Measurements from ENCODE around the gene COL6A1. TPM values are rescaled to one million over a fixed set of nuclear protein-coding genes. Genes with fewer than 3 reads are reported as not detected.
"Not testable (repeated sequence)": the region's sequence is repeated elsewhere in the genome, so short reads cannot be mapped to it uniquely, and the experiment has no call there.

COL6A1 gene
- total RNA-seq, 1 donor from 2014 or later, result 533 TPM

DNA sequence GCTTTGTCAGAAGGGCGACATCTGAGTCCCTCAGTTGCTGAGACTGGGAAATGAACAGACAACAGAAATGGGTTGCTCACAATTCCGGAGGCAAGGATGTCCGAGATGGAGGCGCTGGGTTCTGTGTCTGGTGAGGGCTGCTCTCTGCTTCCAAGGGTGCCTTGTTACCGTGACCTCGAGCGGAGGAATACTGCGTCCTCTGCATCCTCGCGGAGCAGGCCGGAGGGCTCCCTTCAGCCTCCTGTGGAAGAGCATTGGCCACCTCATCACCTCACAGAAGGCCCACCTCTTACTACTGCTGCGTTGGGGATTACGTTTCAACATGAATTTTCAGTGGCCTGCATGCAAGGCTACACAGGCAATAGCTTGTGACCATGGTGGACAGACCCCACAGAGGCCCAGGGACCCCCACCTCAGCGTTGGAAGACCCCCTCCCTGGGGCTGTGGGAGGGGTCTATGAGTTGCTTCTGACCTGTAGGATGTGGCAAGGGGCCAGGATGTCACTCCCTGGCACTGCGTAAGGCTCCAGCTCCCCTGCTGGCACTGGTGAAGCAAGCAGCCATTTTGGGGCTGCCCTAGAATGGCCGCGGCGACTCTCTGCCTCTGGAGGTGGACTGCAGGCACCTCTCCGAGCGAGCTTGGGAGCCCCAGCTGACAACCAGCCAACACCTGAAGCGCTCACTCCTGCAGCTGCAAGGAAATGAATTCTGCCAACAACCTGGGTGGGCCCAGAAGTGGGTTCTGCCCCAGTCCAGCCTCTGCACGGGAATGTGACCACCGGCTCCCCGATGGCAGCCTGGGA, 36.3 kb upstream of the COL6A1 start:
- peak; percentile 43 for DNase-seq

DNA sequence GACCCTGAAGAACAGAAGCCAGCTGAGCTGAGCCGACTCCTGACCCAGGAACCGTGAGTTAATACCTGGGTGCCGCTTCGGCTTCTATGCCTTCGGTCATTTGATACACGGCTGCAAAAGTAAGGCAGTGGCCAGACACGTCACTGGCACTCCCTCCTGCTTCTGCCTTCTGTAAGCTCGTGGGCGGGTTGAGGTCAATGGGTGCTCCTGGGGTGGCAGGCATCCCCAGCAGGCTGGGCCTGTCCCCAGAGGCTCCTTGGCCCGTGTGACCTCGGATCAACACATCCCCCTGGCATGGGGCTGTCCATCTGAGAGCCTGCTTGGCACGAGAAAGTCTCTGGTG, 35.7 kb upstream of the COL6A1 start:
- no peak for DNase-seq

GRCh38 chr21:45947296-45947695, 34.3 kb upstream of the COL6A1 start:
- no peak for DNase-seq

DNA sequence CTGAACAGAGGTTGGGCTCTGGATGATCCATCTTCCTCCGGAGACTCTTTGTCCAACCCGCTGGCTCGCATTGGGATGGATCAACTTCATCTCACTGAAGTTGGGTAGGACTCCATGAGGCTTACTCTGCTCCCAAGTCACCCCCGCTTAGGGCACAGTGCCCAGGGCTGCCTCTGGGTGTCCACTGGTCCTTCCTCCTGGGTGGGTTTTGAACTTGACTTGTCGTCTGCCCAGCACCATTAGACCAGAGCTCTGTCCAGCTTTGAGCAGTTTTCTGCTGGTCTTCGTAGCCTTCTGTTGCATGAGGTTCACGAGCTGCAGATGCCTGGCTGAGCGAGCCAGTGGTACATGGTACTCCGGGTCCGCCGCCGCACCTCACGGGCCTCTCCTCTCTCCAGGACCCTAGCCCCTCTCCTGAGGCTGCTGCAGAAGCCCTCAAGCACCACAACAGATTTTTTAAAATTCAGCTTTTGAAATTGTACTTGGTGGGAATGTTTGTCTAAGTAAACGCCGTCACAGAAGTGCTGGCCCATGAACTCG, 33.8 kb upstream of the COL6A1 start:
- no peak for DNase-seq

DNA sequence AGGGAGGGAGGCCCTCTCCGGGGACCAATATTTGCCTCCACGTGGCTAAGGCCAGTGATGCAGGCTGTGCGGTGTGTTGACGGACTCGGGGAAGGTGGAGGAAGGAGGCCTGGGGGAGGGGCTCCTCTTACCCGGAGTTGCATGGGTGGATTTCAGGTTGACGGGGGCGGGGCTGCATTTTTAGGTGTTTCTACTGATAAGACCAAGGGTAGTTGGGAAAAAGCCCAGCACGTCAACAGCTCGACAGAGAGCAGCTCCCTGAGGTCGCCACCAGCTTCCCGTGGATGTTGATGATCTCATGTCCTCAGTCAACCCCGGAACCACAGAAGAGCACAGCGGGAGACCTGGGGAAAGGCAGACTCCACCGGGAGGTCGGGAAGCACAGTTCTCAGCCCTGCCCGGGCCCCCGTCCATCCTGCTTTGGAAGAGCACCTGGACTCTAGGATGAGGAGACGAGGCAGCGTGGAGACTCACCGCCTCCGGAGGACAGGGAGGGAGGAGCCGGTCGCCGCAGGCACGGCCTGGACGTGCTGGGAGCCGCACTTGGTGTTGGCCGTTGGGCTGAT, 32.9 kb upstream of the COL6A1 start:
- no peak for DNase-seq

DNA sequence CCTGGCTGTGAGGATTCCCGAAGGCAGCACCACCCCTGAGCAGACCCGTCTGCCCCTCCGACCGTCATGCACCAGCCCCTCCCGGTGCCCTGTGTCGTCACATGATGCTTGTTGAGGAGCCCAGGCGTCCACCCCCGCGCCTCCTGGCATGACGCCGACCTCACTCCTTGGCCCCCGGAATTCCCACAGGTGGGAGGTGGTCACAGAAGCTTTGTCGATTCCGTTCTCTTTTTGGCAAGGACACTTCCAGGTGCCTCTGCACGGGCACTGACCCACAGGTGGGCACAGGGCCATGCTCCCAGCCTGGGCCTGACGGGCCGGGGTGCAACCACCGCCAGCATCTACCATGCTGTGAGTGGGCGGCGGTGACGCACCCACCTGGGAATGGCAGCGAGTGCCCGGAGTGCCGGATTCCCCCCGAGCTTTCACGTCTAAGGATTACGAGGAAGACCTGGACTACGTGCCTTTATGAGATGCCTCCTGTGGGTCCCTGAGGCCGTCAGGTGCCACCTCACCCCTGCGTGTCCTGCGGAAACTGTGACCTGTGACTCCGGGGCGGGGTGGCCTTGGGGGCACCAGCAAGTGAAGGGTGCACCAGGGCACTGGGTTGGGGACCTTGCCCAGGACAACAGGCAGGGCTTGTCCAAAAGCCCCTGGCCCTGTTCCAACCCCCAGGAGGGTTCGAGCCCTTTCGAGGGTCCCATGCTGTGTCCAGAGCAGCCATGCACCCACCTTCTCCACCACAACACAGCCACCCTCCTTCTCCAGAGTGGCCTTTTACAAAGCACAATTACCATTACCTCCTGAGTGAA, 31.4 kb upstream of the COL6A1 start:
- DNase-seq, result no peak

GRCh38 chr21:45950740-45951515, 30.6 kb upstream of the COL6A1 start:
- peak; percentile 96 for DNase-seq

DNA sequence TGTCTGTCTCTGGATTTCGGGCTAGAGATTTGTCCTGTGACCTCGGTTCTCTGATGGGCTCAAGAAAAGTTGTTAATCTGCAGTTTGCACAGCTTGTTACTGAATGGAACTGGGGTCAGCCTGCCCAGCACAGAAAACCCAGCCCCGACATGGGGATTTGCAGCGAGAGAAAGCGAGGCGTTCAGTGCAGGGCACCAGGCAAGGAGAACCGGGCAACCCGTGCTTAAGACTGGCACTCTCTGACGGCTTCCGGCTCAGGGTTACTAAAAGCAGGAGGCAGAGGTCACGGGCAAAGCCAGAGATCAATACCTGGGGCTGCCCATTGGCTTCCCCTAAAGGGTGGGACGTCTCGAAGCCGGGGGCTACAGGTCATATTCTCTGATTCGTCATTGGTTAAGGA, 29.9 kb upstream of the COL6A1 start:
- DNase-seq, result no peak

DNA sequence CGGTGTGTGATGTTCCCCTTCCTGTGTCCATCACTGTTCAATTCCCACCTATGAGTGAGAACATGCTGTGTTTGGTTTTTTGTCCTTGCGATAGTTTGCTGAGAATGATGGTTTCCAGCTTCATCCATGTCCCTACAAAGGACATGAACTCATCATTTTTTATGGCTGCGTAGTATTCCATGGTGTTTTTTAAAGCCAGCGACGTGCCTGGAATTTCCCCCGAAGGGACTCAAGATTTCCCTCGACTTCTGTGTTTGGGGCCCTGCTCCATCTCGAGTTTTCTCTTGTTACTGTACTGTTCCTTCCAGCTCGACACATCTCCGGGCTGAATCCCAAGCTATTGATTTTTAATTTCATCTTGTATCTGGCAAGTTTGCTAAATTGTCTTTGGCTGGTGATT, 29.0 kb upstream of the COL6A1 start:
- DNase-seq, result not testable (repeated sequence)

DNA sequence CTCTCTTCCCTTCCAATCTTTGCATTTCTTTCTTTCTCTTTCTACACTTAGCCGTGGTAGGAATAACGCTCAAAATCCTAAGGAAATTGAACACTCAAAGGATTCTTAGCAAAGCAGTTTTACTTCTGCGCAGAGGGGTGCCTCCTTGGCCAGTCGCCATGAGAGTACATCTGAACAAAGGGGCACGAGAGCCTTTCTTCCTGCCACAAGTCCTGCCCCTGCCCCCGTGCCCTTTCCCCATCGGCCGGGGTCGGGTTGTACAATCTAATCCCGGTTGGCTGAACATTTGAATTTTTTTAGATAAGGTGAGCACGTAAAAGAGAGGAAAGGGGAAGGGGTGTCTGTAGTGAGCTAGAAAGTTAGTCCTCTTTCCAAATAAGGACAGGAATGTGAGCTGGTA, 28.6 kb upstream of the COL6A1 start:
- DNase-seq, result no peak

- peak; percentile 68 for DNase-seq
Observed at GRCh38 chr21:45954261-45954660, 27.3 kb upstream of the COL6A1 start.

- DNase-seq, result no peak
Observed at GRCh38 chr21:45954921-45955320, 26.6 kb upstream of the COL6A1 start.

DNA sequence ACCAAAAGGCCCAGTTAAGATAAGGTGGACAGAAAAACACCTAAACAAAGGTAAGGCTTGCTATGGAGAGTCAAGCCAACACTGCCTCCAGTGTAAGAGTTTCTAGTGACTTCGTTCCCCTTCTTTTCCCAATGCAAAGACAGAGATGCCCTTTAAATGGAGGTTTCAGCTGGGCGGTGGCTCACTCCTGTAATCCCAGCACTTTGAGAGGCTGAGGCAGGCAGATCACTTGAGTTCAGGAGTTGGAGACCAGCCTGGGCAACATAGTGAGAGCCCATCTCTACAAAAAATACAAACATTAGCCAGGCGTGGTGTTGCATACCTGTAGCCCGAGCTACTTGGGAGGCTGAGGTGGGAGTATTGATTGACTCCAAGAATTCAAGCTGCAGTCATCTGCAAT, 24.0 kb upstream of the COL6A1 start:
- no peak for DNase-seq

DNA sequence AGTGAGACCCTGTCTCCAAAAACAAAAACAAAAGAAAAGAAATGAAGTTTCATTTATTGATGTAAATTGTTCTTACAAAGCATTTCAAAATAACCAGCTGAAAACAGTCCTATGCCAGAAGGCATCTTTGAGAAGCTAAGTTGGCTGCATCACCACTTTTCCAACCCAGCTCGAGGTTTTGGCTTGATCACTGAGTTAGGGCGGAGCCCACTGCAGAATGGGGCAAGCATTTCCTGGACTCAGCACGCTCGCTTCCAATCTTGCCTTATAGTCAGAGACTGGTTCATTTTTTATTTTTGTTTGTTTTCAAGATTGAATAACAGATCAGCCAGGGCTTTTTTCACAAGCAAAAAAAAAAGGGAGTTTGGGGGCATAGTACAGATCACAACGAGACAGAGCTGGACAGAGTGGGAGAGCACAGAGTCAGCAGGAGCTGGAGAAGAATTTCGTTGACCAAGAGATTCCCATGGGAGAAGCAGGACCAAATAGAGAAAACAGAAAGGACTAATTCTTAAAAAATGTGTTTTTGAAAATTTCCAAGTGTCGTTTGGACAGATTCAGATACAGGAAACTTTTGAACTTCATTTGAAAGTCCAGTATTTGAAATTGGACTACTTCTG, 23.5 kb upstream of the COL6A1 start:
- peak; percentile 62 for DNase-seq

GRCh38 chr21:45959182-45959581, 22.4 kb upstream of the COL6A1 start:
- DNase-seq, result no peak

DNA sequence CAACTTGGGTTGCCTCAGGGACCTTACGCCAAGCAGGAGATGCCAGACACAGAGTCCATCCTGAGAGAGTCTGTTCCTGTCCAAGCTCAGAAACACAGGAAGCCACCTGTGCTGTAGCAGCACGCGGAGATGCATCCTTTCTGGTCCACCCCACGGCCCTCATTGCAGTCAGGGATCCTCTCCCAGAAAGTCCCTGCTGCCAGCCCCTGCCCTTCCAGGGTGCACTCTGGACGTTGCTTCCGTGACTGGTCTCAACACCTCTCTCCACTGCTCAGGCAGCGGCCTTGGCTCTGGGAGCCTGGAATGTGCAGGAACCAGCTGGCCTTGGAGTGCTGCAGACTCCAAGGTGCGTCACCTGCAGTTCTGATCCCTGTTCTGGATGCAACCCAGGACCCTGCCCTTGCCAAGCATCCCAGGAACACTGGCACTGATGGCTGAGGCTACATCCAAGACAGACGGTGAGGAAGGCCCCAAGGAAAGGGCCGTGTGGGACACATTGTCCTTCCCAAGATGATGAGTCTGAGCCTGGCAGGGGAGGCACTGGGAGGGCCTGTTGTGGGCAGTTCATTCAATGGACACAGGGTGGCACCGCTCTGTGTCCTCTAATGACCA, 21.7 kb upstream of the COL6A1 start:
- no peak for DNase-seq

DNA sequence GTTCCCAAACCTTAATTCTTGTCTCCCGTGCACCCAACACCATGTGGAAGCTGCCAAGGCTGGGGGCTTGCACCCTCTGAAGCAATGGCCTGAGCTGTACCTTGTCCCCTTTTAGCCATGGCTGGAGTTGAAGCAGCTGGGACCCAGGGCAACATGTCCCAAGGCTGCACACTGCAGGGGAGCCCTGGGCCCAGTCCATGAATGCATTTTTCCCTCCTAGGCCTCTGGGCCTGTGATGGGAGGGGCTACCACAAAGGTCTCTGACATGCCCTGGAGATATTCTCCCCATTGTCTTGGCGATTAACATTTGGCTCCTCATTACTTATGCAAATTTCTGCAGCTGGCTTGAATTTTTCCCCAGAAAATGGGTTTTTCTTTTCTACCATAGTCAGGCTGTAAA, 20.2 kb upstream of the COL6A1 start:
- DNase-seq, result not testable (repeated sequence)

GRCh38 chr21:45962531-45963231, 18.9 kb upstream of the COL6A1 start:
- DNase-seq, result no peak

DNA sequence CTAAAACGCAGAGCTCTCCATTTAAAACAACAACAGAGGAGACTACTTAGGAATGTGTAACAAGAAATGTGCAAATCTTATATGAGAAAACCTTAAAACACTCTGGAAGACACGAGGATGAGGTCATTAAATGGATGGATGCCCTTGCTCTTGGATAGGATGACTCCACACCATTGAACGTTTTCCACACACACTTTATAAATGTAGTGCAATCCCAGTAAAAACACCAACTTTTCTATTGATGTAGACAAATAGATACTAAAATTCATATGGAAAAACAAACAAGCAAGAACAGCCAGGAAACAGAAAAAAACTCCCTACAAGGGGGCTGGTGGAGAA, 18.4 kb upstream of the COL6A1 start:
- DNase-seq, result peak; percentile 78

DNA sequence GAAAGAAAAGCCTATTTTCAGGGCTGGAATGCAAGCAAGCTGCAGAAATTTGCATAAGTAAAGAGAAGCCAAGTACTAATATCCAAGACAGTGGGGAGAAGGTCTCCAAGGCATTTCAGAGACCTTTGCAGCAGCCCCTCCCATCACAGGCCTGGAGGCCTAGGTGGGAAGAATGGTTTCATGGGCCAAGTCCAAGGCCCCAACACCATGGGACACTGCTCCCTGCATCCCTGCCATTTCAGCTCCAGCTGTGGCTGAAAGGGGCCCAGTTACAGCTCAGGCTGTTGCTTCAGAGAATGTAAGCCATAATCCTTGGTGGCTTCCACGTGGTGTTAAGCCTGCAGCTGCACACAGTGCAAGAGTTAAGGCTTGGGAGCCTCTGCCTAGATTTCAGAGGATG, 16.9 kb upstream of the COL6A1 start:
- DNase-seq, result no peak
